Stimulated activated CD8-positive, alpha-beta memory T cell treated with anti-CD3 and anti-CD28 coated beads, Interleukin-4, amount 100 ng/mL, for 24 hours (primary cell): Measurements from ENCODE around the gene RUNX3.

Experiments used
- DNase-seq: peaks from one replicate; pipeline ENCODE4 v3.0.0-alpha.2; 2020; ENCODE audit warnings: low read depth

The RUNX3 gene

DNA sequence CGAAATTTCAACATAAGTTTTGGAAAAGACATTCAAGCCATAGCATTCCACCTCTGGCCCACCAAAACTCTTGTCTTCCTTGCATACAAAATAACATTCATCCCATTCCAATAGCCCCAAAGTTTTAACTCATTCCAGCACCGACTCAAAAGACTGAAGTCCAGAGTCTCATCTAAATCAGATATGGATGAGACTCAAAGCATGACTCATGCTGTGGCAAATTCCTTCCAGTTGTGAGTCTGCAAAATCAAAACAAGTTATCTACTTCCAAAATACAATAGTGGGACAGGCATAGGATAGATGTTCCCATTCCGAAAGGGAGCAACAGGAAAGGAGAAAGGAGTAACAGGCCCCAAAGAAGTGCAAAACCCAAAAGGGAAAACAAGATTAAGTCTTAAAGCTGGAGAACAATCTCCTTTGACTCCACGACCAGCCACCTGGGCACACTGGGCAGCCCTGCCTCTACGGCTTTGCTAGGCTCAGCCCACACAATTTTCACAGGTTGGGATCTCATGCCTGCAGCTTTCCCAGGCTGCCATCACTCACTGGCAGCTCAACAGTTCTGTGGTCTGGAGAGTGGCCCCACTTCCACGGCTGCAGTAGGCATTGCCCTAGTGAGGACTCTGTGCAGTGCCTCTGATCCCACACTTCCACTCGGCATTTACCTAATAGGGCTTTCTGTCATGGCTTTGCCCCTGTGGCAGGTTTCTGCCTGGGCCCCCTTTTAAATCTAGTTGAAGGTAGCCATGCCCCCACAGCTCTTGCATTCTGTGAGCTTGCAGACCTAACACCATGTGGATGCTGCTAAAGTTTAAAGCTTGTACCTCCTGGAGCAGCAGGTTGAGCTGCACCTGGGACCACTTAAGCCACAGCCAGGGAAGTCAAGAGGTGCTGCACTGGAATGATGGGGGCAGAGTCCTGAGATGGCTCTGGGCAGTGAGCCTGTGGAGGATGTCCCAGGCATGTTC lies 51.0 kb downstream of the RUNX3 start:
- no peak for DNase-seq

GRCh38 chr1:24878045-24878444 lies 52.0 kb downstream of the RUNX3 start:
- DNase-seq: no peak

- DNase-seq: no peak
Measured at GRCh38 chr1:24875991-24876506, 54.0 kb downstream of the RUNX3 start.

- DNase-seq: no peak
Measured at GRCh38 chr1:24875257-24875656, 54.8 kb downstream of the RUNX3 start.

DNA sequence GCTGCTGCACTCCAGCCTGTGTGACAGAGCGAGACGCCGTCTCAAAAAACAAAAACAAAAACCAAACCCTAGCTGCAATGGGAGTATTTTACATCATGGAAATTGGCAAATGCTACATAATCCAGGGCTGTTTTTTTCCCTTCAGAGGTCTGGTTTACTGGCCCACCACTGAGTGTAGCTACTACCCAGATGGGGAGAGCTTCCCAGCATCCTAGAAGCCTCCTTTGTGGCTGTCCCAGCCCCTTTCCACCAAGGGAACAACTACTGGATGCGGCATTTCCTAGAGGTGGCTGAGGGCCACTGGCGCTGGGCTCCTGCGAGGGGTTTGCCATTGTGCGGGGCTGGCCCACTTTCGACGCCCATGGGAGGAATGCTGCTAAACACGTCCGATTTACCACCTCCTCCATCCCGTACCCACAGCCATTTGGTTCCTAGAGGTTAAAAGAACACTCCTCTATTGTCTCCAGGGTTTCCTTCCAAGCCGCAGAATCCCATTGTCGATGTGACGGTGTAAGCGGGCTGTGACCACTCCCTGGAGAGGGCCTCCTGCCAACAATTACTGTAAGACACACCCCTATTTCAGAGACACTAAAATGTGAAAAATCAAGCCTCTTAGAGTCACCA lies 55.4 kb downstream of the RUNX3 start:
- DNase-seq: no peak

- no peak for DNase-seq
Measured at GRCh38 chr1:24874056-24874455, 56.0 kb downstream of the RUNX3 start.

DNA sequence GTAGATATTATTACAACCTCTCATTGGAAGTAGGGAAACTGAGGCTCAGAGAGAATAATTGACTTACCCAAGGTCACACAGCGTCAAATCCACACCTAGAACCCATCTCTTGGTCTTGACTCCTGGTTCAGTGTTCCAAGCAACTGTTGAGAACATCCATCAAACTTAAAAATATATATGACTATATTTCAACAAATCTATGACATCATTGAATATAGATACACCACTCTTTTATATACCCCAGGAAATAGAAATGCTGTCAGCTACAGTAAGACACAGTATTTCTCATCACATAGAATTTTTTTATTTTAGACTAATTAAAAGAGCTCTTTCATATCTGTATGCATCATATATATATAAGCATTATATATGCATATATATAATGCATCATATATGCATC lies 56.9 kb downstream of the RUNX3 start:
- no peak for DNase-seq

DNA sequence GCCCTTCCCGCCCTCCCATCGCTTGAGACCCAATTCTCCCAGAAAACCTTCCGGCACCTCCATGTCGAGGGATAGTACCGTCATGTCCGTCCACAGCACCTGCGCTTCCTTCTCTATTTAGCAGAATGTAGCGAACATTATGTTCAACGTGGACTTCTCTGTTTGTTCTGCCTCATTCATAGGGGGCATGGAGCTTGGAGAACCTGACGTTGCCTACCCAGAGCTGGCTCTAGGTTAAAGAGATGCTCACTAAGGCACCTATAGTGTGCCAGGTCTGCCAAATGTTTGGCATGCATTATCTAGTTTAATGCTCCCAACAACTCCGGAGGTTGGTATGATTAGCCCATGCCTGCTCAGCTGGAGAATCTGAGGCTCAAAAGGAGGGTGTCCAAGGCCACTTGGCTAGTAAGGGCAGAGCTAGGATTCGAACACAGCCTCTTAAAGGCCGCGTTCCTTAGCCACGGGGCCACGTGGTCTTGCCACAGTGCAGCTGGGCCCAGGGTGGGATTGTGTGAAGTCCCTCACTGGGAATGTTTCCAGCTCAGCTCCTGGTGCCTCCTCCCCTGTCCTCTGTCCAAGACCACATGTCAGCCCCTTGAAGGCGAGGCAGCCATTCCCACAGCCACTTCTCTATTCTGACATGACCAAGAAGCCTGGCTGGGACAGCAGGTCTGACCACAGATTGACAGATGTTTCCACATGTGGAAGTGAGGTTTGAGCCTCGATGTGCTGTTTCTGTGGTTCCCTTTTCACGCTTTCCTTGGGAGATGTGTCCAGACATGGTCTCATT lies 57.8 kb downstream of the RUNX3 start:
- no peak for DNase-seq

- DNase-seq: no peak
Measured at GRCh38 chr1:24871306-24871901, 58.7 kb downstream of the RUNX3 start.

DNA sequence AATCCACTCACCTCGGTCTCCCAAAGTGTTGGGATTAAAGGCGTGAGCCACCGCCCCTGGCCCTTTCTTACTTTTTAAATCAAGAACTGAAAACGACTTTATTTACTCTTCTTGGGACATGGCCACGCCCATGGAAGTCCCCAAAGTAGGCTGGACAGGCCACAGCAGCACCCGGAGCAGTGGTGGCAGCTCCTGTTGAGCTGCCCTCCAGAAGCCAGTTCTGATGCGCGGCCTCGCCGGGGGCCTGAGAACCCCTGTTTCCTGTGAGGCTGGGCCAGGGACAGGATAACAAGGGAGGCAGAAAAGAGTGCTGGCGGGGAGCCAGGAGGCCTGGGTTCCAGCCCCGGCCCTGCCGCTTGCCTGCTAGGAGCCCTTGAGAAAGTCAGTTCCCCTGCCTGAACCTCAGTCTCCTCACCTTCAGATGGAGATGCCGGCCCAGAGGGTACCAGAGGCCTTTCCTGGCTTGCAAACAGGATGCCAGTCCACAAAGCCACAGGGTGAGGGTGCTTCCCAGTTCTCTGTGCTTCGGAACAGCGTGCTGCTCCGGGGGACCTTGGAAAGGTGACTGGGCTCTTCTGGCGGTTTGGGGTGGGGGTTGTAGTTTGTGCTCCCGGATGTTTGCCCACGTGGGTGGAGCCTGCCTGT lies 59.4 kb downstream of the RUNX3 start:
- no peak for DNase-seq

DNA sequence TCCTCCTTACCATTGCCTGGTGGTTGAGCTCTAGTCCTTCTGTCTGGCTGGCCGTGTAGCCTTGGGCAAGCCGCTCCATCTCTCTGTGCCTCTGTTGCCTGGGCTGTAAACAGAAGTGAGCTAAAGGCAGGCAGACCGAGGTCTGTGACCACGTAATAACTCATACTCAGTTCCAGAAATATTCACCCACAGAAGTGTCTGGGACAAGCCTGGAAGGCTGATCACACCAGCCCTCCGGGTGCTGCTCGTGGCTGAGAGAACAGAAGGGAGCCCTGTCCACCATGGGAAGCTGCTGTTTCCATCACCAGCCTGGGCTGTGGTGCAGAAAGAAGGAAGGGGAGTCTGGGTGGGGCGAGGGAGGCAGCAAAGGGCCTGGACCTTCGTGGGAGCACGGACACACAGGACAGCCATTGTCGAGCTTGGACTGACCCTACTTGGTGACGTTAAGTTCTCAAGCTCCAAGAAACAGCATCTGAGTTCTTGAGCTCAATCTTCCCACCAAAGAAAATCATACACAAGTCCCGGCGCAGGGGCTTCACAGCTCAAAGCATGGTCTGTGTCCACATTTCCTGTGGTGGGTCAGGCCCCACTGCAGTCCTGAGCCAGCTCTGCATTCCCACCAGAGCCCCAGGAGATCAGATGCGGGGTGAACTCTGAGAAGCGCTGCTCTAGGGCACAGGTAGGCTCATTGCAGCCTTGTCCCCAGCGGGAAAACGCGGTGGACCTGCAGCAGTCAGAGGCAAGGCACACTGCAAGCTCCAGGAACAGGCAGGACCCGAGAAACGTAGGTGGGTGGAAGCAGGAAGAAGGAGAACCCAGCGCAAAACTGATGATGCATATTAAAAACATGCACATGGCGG lies 61.8 kb downstream of the RUNX3 start:
- no peak for DNase-seq

GRCh38 chr1:24867084-24867870 lies 62.8 kb downstream of the RUNX3 start:
- DNase-seq: no peak

GRCh38 chr1:24866211-24867083 lies 63.6 kb downstream of the RUNX3 start:
- DNase-seq: no peak

GRCh38 chr1:24865587-24865986 lies 64.5 kb downstream of the RUNX3 start:
- DNase-seq: no peak

- DNase-seq: no peak
Measured at GRCh38 chr1:24865168-24865567, 64.9 kb downstream of the RUNX3 start.

DNA sequence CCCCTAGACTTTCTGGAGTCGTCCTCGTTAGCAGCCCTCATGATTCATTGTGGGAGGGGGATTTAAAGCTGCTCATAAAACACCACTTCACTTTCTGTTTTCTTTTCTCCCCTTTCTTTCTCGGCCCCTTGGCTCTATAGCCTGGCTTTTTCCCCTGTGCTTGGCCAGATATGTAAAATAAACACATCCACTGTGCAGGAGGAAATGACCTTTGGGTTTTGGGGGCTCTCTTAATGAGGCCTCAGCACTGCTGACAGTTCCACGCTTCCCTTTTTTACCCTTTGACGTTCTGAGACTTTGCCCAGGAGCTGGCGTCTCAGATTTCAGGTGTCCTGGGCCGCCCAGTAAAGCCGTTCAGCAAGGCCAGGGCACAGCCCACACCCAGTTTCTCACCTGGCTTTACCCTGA lies 65.7 kb downstream of the RUNX3 start:
- DNase-seq: no peak

- DNase-seq: no peak
Measured at GRCh38 chr1:24862775-24863483, 67.1 kb downstream of the RUNX3 start.
